GM18861 (cell line): ENCODE results near the gene POLR3K.

Experiments
- ATAC-seq: cut with Tn5 transposase; IDR thresholded peaks from one replicate; pipeline ENCODE4 v1.9.1; 2021; ENCODE audit not compliant: unreplicated experiment

Gene POLR3K

GRCh38 chr16:79151-80054 lies 26.0 kb upstream of the POLR3K start:
- ATAC-seq = no peak

GRCh38 chr16:78444-79150 lies 25.2 kb upstream of the POLR3K start:
- ATAC-seq = no peak

DNA sequence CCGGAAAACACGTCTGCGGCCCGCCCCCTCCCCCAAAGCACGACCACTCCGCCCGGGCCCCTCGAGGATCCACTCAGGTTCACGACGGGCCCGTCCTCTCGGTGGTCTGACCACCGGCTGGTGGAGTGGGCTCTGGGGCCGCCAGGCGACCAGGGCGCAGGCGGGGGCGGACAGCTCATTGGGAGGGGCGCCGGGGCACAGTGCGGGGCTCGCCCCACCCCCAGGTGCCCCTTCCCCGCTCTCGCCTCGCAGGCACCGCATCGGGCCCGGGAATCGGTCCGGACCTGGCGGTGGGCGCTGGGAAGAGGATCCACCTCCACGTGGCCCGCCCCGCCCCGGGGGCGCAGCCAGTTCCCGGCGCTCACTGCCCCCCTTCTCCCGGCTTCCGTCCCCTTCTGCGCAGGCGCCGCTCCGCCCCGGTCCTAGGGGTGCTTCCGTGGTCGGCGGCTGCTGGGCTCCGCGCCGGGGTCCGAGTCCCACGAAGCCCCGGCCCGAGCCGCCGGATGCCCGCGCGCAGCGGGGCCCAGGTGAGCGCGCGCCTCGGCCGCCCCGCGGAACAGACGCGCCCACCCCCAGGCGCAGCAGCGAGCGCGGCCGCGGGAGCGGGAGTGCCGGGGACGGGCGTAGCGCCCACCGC lies 24.5 kb upstream of the POLR3K start, which contains the start of gene MPG:
TSS of gene MPG (plus strand) at position 419 of the 637 bp plus-strand sequence. CDS start at position 504, 85 bp downstream.
- ATAC-seq = peak; percentile 62

GRCh38 chr16:77273-77806 lies 23.9 kb upstream of the POLR3K start:
- ATAC-seq = peak; percentile 6

DNA sequence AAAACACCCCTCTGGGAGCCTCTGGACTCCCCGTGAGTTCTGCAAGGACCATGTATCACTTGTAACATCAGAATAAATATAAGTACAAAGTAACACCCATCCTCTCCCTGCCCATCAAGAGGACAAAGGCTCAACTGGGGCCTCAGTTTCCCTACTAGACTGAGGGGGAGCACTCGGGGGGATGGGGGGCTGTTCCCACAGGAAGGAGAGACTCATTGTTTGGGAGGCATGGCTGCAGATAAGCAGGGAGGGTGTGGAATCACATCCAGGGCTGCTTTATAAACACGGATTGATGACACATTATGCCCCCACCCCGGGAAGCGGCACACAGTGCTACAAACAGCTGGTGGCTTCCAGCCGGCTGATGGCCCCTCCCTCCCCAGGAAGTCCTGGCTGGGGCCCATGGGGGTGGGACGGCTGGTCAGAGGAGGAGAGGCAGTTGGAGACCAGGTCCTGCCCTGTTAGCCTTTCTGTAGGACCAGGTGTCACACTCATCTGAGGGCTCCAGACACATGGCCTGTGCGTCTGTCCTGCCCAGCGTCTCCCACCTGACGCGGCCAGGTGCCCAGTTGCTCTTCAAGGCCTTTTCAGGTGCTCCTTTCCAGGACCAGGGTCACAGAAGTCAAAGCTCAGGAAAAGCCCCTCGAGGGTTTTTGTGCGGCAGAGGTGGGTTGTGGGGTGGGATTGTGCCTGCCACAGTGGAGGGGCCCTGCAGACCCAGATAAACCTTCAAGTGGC lies 23.3 kb upstream of the POLR3K start:
- ATAC-seq = no peak

GRCh38 chr16:75580-76501 lies 22.4 kb upstream of the POLR3K start:
- ATAC-seq = no peak

GRCh38 chr16:74747-75334 lies 21.4 kb upstream of the POLR3K start:
- no peak for ATAC-seq

DNA sequence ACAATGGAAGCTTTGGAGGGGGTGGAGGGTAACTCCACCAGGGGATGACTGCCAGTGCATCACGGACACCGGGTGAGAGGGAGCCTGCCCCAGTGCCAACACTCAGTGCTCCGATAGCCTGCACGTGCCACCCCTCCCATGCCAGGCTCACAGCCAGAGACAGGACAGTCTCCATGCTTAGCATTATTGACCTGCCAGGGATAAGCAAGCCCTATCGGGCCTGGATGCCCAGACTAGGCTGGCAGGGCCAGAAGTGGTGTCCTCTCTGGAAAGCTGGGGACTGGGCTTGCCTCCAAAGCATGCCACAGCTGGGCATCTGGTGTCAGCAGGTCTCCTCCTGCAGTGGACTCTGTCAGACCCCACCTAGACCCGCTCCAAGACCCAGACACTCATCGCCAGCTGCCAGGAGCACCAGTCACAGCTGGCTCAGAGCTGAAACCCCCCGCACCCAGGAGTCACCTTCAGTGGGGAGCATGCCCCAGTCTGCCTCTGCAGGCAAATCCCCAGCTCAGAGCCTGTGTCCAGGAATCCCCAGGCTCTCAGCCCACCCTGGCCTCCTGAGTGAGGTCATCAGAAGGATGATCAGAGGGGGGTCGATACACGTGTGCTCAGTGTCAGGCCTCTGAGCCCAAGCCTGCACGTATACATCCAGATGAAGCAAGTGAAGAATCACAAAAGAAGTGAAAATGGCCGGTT lies 20.8 kb upstream of the POLR3K start:
- ATAC-seq = no peak

- no peak for ATAC-seq
Measured at GRCh38 chr16:72561-73548, 19.4 kb upstream of the POLR3K start, which contains the start of gene RHBDF1. TSS of gene RHBDF1 (minus strand) at chr16:72631. CDS start at chr16:65015, 7,616 bp downstream.

- no peak for ATAC-seq
Measured at GRCh38 chr16:71540-72401, 18.4 kb upstream of the POLR3K start.

- ATAC-seq = no peak
Measured at GRCh38 chr16:71210-71539, 17.8 kb upstream of the POLR3K start.

DNA sequence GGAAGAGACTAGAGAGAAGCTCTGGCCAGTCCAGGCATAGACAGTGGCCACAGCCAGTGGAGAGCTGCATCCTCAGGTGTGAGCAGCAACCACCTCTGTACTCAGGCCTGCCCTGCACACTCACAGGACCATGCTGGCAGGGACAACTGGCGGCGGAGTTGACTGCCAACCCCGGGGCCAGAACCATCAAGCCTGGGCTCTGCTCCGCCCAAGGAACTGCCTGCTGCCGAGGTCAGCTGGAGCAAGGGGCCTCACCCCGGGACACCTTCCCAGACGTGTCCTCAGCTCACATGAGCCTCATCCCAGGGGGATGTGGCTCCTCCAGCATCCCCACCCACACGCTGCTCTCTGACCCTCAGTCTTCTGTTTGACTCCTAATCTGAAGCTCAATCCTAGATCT lies 15.8 kb upstream of the POLR3K start:
- no peak for ATAC-seq

DNA sequence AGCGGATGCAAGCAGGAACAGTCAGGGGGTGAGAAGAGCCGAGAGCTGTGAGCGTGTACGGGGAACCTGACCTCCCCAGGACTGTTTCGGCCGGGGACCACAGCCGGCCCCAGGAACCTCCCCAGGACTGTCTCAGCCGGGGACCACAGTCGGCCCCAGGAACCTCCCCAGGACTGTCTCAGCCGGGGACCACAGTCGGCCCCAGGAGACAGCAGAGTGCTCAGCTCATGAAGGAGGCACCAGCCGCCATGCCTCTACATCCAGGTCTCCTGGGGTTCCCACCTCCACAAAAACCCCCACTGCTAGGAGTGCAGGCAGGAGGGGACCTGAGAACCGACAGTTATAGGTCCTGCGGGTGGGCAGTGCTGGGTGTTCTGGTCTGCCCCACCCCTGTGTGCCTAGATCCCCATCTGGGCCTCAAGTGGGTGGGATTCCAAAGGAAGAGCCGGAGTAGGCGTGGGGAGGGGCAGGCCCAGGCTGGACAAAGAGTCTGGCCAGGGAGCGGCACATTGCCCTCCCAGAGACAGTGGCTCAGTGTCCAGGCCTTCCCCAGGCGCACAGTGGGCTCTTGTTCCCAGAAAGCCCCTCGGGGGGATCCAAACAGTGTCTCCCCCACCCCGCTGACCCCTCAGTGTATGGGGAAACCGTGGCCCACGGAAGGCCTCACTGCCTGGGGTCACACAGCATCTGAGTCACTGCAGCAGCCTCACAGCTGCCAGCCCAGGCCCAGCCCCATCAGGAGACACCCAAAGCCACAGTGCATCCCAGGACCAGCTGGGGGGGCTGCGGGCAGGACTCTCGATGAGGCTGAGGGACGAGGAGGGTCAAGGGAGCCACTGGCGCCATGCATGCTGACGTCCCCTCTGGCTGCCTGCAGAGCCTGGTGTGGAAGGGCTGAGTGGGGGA lies 14.7 kb upstream of the POLR3K start:
- no peak for ATAC-seq

DNA sequence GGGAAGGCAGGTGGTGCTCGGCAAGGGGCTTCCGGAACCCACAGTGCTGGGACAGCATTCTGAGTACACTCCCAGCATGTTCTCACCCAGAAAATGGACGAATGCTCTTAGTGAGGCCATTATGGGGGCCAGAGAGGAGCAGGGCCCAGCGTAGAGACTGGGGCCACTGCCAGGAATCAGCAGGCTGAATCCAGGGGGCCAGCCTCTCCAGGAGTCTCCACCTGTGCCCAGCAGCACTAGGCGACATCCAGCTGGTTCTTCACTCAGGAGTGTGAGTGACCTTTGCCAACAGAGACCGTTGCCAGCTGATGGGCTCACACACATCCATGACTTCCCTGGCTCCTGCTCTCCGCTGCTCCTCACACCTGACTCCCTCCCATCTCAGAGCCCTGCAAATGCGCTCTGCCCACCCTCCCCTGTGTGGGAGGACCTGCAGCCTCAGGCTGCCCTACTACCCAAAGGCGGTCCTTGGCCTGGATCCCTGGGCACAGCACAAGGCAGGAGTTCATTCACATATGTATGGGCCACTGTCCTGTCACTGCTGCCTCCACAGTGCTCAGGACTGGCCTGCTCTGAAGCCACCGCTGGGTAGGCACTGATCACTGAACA lies 13.9 kb upstream of the POLR3K start:
- ATAC-seq = no peak
